Aorta (tissue), 5 donors: ENCODE measurements around the gene TM9SF4. TPM values are rescaled to one million over a fixed set of nuclear protein-coding genes. Genes with fewer than 3 reads are reported as not detected.

Source experiments
- ATAC-seq: fragments of 200-7000 bp; cut with Tn5 transposase; one replicate; pipeline ENCODE4 v1.9.1; 2022; ENCODE audit warnings: moderate library complexity; ENCODE audit not compliant: low FRiP score
- DNase-seq, 2 donors: peaks; one replicate each; pipeline ENCODE4 v3.0.0-alpha.2; 2020
- H3K27ac ChIP-seq, 2 donors: one replicate each; pipeline ENCODE4 v1.5.1; 2013; ENCODE audit warnings: low read length in 2 of 2, mild to moderate bottlenecking in 2 of 2, moderate library complexity in 2 of 2, control low read depth in 1 of 2, inconsistent platforms in 1 of 2, low read depth in 1 of 2
- H3K27me3 ChIP-seq, 2 donors: one replicate each; pipeline ENCODE4 v1.6.1; 2013; ENCODE audit warnings: control low read depth in 1 of 2, low read length in 1 of 2, mild to moderate bottlenecking in 1 of 2, moderate library complexity in 1 of 2; ENCODE audit not compliant: insufficient read depth in 2 of 2, control insufficient read depth in 1 of 2
- H3K36me3 ChIP-seq, 2 donors: one replicate each; pipeline ENCODE4 v1.6.1; 2013; ENCODE audit warnings: control low read depth in 1 of 2, low read length in 1 of 2, mild to moderate bottlenecking in 1 of 2; ENCODE audit not compliant: insufficient read depth in 2 of 2, control insufficient read depth in 1 of 2
- H3K4me1 ChIP-seq, 2 donors: one replicate each; pipeline ENCODE4 v1.6.1; 2013; ENCODE audit warnings: low read length in 2 of 2, control low read depth in 1 of 2, mild to moderate bottlenecking in 1 of 2, moderate library complexity in 1 of 2; ENCODE audit not compliant: insufficient read depth in 2 of 2, control insufficient read depth in 1 of 2
- H3K4me3 ChIP-seq, 2 donors: one replicate each; pipeline ENCODE4 v1.5.1; 2013; ENCODE audit warnings: low read length in 2 of 2, control low read depth in 1 of 2, mild to moderate bottlenecking in 1 of 2
- H3K9me3 ChIP-seq: one replicate; pipeline ENCODE4 v1.6.1; 2013; ENCODE audit warnings: mild to moderate bottlenecking, low read length; ENCODE audit not compliant: control insufficient read depth
- WGBS, 2 donors: extraction: QIAGEN DNeasy Blood & Tissue Kit; methylation state at CpG; one replicate each; pipeline ENCODE4 v1.1.7; 2013; 5-methylcytosine and 5-hydroxymethylcytosine counted together
- intact Hi-C, 2 donors: fragments of 100-400 bp; cut with DNase I; formaldehyde crosslinking; loops; one replicate each; pipeline versions ENCODE4 v1.14.2 to v1.15.0; 2022
- polyA plus RNA-seq, 2 donors: library from polyadenylated mRNA; stranded (reverse); fragments of 200-250 nt; gene quantifications; one replicate each; pipeline ENCODE4 v1.2.3, GENCODE V29; 2013
- total RNA-seq, 2 donors: library from RNA; stranded (reverse); fragmentation: NEBNext Ultra II Directional; extraction: Animal tissue kit (Norgen Biotek cat#: 25700); gene quantifications; one replicate each; pipeline ENCODE4 v1.2.1, GENCODE V29; 2021
- donor health status: healthy with polysubstance abuse.
- donor health status: Bipolar disorder and iron deficiency.
- donor health status: DM: no; HTN: no; CAD: no.
- donor health status: DM: no; HTN: no; CAD: no.
- donor health status: DM: yes; HTN: yes; CAD: no.

Gene TM9SF4
- total and polyA plus RNA-seq, 4 donors, result 8.1 to 49.0 (median 27.8) TPM

DNA sequence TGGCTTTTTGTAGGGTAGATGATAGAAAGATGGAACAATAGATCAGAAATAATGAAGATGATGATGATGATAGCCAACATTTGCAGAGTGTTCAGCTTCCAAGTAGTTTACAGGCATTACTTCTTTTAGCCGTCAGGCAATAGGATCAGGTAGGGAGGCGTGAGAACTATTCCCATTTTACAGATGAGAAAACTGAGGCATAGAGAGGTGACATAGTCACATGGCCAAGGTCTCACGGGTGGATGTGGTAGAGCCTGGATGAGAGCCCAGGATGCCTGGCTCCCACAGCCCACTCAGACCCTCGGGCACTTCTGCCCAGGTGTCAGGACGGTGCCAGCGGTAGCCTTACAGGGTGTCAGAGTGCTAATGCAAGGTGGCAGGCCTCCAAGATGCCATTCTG lies 26.0 kb upstream of the TM9SF4 start:
- Histone ChIP-seq H3K4me3 (no peak overlapping the region), H3K9me3 (no peaks in the 10 kb centered on the region), H3K27me3 (no peaks in the 10 kb centered on the region), H3K4me1 (no peaks in the 10 kb centered on the region), H3K27ac (no peak overlapping the region), H3K36me3 (no peaks in the 10 kb centered on the region)
- intact Hi-C loops, result no loop called here
- DNase-seq (no peak), ATAC-seq (no peak)
- WGBS, 2 donors, result 81 to 86% methylated on average over 6 of the region's 6 CpGs

DNA sequence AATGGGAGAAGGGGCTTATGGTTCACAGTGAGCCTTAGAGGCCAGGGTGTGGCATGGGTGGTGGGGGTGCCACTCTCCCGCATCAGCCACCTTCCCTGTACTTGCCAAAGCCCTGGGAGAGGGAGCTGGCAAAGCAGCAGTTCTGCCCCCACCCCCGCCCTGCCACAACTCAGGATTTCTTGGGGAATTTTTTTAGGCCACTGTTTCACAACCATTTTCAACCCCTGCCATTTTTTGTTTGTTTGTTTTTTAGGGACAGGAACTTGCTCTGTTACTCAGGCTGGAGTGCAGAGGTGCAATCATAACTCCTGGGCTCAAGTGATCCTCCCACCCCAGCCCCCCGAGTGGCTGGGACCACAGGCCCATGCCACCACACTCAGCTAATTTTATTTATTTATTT lies 22.4 kb upstream of the TM9SF4 start:
- Histone ChIP-seq H3K4me3 (no peak overlapping the region), H3K9me3 (no peaks in the 10 kb centered on the region), H3K36me3 (no peaks in the 10 kb centered on the region), H3K4me1 (no peaks in the 10 kb centered on the region), H3K27me3 (no peaks in the 10 kb centered on the region), H3K27ac (no peak overlapping the region)
- DNase-seq (no peak), ATAC-seq (no peak)
- intact Hi-C loops, result no loop called here
- 74 to 82% methylated on average over 3 of the region's 3 CpGs for WGBS, 2 donors

DNA sequence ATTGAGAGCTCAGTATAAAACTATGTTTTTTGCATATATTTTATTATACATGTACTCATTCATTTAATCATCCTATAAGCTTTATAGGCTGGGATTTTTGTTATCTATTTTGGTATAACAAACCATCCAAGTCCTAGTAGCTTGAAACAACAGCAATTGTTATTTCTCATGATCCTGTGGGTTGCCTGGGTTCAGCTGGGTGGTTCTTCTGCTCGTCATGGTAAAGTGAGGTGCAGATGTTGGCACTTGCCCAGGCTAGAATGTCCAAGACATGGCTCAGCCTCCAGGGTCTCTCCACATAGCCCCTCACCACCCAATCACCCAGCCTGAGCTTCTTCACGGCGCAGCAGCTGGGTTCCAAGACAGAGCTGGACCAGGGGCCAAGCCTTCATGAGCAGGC lies 20.8 kb upstream of the TM9SF4 start:
- WGBS, 2 donors, result 86 to 89% methylated on average over 3 of the region's 3 CpGs
- Histone ChIP-seq H3K4me1 (no peaks in the 10 kb centered on the region), H3K27ac (no peak overlapping the region), H3K27me3 (no peaks in the 10 kb centered on the region), H3K4me3 (no peak overlapping the region), H3K9me3 (no peaks in the 10 kb centered on the region), H3K36me3 (no peaks in the 10 kb centered on the region)
- ATAC-seq, result no peak
- no peak for DNase-seq
- intact Hi-C loops, result no loop called here

DNA sequence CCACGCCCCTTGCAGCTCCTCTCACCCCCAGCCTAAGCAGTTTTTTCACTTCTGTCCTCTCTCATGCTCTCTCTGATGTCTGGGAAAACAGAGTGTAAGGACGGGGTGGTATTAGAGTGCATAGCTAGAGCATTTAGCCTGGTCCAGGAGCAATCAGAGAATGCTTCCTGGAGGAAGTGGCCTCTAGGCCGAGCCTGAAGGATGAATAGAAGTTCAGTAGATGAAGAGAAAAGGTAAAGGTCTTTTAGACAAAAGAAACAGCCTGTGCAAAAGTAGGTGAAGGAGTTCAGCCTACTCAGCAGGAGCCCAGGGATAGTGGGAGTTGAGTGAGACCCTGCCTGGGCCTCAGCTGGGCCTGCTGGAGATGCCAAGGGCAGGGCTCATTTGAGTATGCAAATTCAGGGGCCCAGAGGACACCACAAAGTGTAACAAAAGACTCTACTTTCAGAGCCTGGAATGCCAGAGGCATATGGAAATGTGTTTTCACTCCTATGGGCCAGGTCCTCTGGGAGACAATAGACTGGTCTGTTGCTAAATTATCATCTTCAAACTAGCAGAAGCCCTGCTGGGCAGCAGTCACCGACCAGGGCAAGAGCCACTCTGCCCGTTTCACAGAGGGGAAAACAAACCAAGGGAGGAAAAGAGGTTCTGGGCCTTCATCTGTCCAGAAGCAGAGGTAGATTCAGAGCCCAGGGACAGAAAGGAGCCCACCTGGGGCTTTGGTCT lies 19.7 kb upstream of the TM9SF4 start:
- ATAC-seq (no peak), DNase-seq (no peak)
- H3K9me3 ChIP-seq, result no peaks in the 10 kb centered on the region
- H3K27me3 ChIP-seq, result no peaks in the 10 kb centered on the region
- H3K36me3 ChIP-seq, result no peaks in the 10 kb centered on the region
- intact Hi-C loops, result loop anchor here in 1 of 2 donors (5.0 kb wide), 1 partner anchor 267 kb away; no protein-coding TSS in a partner anchor
- H3K4me3 ChIP-seq, result no peak overlapping the region
- no peak overlapping the region for H3K27ac ChIP-seq
- H3K4me1 ChIP-seq, result no peaks in the 10 kb centered on the region
- WGBS, 2 donors, result 58 to 62% methylated on average over 5 of the region's 5 CpGs

DNA sequence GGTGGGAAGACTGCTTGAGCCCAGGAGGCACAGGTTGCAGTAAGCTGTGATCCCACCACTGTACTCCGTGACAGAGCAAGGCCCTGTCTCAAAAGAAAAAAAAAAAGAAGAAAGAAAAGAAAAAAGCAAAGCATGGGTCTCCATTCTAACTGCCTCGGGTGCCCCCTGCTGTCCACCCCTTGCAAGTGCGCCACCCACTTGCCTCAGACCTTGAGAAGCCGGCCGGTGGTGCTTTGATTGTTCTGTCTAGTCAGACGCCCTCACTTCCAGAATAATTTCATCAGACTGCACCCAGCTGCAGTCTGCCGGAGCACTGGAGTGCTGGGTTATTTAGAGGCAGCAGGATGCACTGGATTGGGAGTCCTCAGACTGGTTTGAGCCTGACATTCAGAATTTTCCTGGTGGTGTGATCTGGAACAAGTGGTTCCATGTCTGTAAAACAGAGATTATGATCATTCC lies 17.6 kb upstream of the TM9SF4 start:
- ATAC-seq (peak; percentile 70), DNase-seq (peak; percentile 84 to 91)
- H3K36me3 ChIP-seq, result no peaks in the 10 kb centered on the region
- 4% methylated on average over 7 of the region's 7 CpGs for WGBS, 2 donors
- no peak overlapping the region for H3K27ac ChIP-seq
- H3K9me3 ChIP-seq, result no peaks in the 10 kb centered on the region
- no peaks in the 10 kb centered on the region for H3K27me3 ChIP-seq
- intact Hi-C loops, result loop anchor here in 1 of 2 donors (5.0 kb wide), 1 partner anchor 270 kb away; no protein-coding TSS in a partner anchor
- no peaks in the 10 kb centered on the region for H3K4me1 ChIP-seq
- no peak overlapping the region for H3K4me3 ChIP-seq

DNA sequence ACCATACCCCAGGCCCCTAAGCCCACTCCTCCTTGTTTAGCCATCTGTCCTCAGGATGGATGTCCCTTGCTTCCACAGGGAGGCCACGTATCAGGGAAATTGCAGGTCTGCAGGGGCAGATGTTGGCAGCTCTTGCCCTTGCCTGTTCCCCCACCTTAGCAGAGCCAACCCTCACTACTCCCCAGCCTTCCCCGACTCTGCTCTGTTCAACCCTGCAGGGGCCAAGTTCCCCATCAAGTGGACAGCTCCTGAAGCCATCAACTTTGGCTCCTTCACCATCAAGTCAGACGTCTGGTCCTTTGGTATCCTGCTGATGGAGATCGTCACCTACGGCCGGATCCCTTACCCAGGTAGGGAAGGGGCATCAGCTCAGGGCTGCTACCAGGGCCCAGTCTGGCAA lies 10.7 kb upstream of the TM9SF4 start:
- WGBS, 2 donors, result 68 to 69% methylated on average over 6 of the region's 6 CpGs
- H3K36me3 ChIP-seq, result no peaks in the 10 kb centered on the region
- H3K4me3 ChIP-seq, result no peak overlapping the region
- H3K9me3 ChIP-seq, result no peaks in the 10 kb centered on the region
- intact Hi-C loops, result no loop called here
- no peaks in the 10 kb centered on the region for H3K27me3 ChIP-seq
- H3K4me1 ChIP-seq, result no peaks in the 10 kb centered on the region
- no peak overlapping the region for H3K27ac ChIP-seq
- ATAC-seq (no peak), DNase-seq (no peak)

DNA sequence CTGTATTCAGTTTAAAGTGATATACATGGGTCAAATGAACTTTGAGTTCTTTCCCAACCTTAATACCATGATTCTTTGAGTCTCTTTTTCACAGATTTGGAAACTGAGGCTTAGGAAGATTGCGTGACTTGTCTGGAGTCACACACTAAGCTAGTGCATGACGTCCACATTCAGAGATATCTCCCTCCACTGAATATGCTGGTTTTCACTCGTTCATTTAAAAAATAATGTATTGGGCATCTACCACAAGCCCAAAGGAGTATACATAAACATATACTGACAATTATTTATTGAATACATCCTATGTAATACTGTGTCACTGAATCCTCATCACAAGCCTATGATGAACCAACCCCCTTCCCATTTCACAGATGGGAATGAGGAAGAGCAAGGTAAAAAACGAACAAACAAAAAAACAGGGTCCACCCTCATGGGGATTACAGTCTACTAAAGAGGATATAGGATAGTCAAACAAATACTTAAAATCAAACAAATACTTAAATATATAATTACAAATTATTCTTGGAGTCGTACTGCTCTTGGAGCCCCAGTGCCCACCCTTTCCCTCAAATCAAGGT lies 611 bp upstream of the TM9SF4 start:
- WGBS, 2 donors, result 54 to 59% methylated on average over 5 of the region's 5 CpGs
- peak; percentile 2 for ATAC-seq
- Histone ChIP-seq H3K9me3 (no peaks in the 10 kb centered on the region), H3K27ac (no peak overlapping the region), H3K36me3 (no peaks in the 10 kb centered on the region), H3K4me3 (no peak overlapping the region), H3K4me1 (peaks cover 4% of the 10 kb centered on the region in 2 donors), H3K27me3 (no peaks in the 10 kb centered on the region)
- intact Hi-C loops, result no loop called here
- DNase-seq, result no peak

DNA sequence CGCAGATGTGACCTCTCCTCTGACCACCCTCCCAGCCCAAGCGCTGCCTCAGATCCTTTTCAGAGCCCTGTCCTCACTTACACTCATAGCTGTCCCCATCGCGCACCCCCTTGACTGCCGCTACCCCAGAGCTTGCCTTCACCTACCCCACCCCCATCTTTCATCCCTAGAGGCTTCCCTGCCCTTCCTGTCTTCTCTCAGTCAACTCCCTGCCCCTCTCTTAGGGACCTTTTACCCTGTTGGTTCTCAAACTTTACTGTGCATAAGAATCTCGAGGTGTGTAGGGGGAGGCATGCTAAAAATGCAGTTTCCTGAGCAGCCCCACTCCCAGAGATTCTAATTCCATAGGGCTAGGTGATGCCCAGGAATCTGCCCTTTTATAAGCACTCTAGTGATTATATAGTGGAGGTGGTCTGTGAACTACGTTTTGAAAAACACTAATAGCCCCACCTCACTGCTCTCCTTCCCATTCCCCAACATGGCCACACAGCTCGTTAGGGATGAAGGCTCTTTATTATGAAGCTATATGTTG lies 725 bp downstream of the TM9SF4 start:
- Histone ChIP-seq H3K4me3 (peak overlapping the region; percentile 91 to 97), H3K27ac (peak overlapping the region in 1 of 2 donors; percentile 96), H3K36me3 (no peaks in the 10 kb centered on the region), H3K9me3 (no peaks in the 10 kb centered on the region), H3K27me3 (no peaks in the 10 kb centered on the region), H3K4me1 (peaks cover 4% of the 10 kb centered on the region in 2 donors)
- ATAC-seq (peak; percentile 4), DNase-seq (no peak)
- intact Hi-C loops, result no loop called here
- 2% methylated on average over 8 of the region's 8 CpGs for WGBS, 2 donors

DNA sequence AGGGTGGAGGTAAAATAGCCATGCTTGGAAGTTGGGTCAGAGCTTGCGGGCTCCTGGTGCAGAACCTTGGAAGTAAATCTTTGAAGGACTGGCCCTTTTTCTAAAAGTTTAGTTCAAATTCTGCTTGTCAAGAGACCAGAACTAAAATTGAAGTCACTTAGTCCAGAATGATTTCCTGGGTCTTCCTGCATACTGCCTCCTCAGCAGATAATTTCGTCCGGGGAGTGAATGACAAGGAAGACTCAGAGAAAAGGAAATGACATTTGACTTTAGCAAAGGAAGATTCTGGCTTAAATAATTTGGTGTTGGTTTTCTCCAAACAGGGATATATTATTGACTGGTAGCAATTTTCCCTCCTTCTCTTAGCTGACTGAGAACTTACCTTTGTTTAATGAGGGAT lies 1.2 kb downstream of the TM9SF4 start:
- intact Hi-C loops, result no loop called here
- no peak for DNase-seq
- Histone ChIP-seq H3K27me3 (no peaks in the 10 kb centered on the region), H3K9me3 (no peaks in the 10 kb centered on the region), H3K4me1 (peaks cover 4% of the 10 kb centered on the region in 2 donors), H3K4me3 (no peak overlapping the region), H3K36me3 (no peaks in the 10 kb centered on the region), H3K27ac (no peak overlapping the region)
- ATAC-seq, result no peak
- 73 to 78% methylated on average over 3 of the region's 3 CpGs for WGBS, 2 donors
